ENCODE data around the gene MAML3.
A peak's percentile ranks its signal among the peaks of the same experiment; 100 is the strongest.

Gene MAML3

DNA sequence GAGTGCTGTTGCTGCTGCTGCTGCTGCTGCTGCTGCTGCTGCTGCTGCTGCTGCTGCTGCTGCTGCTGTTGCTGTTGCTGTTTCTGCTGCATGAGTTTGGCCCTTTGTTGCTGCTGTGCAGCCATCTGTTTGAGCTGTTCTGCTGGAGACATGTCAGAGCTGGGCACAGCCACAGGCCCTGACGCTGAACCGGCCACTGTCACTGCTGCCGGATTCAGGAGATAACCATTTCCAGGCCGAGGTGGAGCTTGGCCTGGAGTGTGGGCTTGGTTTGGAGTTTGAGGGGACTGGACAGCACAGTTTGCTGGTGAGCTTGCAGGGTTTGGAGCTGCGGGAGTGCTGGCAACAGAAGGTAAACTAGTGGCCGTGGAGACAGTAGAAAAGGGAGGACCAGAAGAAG, 264.1 kb downstream of the MAML3 start:
- Histone ChIP-seq H3K36me3 (ENCODE audit: insufficient read depth, low read length) (no peaks in the 10 kb centered on the region), H3K9ac (ENCODE audit: low read depth, low read length) (no peak overlapping the region), H3K9me3 (ENCODE audit: control insufficient read depth, insufficient read depth, low read length) (no peaks in the 10 kb centered on the region), H3K4me1 (ENCODE audit: insufficient read depth, low read length) (peaks cover 23% of the 10 kb centered on the region)

DNA sequence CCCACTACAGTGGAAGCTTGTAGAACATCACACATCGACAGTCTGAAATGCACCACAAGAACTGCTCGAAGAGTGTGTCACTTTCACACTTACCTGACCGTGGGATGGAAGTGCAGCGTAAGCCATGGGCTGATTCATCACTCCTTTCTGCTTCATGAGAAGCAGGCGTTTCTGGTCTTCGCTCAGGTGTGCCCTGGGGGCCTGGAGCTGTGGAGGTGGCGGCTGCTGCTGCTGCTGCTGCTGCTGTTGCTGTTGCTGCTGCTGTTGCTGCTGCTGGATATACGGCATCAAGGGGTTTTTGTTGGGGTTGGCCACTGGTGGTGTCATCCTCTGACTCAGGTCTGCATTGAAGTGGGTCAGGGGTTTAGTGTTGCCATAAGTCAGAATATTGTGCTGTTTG, 264.7 kb downstream of the MAML3 start:
- Histone ChIP-seq H3K9me3 (ENCODE audit: control insufficient read depth, insufficient read depth, low read length) (no peaks in the 10 kb centered on the region), H3K4me1 (ENCODE audit: insufficient read depth, low read length) (peaks cover 23% of the 10 kb centered on the region), H3K36me3 (ENCODE audit: insufficient read depth, low read length) (no peaks in the 10 kb centered on the region), H3K9ac (ENCODE audit: low read depth, low read length) (no peak overlapping the region)

DNA sequence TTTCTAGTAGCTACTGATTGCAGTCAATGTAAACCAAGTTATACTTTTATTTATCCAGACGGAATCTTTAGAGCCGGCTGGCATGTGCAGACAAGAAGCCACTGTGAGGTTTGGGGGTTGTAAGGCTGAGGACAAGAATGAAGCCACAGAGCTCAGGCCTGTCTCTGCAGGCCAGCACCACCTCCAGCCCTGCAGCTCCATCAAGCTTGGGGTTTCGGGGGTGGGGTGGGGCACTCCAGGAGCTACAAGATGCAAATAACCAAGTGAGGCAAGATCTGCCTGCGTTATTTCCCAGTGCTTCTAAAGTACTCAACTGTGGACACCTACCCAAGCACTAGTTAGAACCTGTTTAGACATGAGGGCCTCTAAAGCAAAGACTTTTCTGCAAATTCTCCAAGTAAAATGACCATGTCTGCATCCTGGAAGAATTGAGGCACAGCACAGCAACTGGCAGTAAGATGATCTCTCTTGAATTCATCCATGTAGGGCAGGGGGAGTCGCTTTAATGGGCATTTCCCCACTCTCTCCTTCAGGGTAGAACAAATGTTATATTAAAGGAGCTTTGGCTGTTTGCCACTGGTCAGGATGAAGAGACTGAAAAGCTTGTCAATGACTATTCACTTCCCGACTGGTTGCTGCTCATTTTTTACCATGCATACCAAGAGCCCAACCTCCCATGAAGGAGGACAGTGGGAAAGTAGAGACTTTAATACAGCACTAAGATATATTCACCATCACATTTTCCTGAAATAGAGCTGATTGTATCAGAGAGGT, 265.8 kb downstream of the MAML3 start:
- H3K9ac ChIP-seq (ENCODE audit: low read depth, low read length), result no peak overlapping the region
- no peaks in the 10 kb centered on the region for H3K36me3 ChIP-seq (ENCODE audit: insufficient read depth, low read length)
- H3K9me3 ChIP-seq (ENCODE audit: control insufficient read depth, insufficient read depth, low read length), result no peaks in the 10 kb centered on the region
- H3K4me1 ChIP-seq (ENCODE audit: insufficient read depth, low read length), result peaks cover 18% of the 10 kb centered on the region

DNA sequence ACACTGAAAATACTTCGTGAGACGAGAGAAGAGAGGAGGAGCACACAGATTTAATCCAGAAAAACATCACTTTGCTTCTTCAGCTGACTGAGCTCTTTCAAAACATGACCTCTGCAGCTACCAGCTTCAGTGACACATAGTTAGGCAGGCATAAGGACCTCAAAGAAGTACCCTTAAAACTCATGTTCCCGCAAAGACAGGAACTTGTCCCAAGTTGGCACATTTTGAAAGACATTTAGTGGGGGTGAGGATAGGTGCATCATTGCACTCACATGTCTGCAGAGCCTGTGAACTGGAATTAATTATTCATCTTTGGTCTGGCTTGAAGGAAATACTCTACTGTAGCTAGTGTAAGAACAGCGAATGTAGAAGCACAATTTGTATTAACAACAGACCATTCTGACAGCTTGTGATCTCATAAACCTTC, 266.6 kb downstream of the MAML3 start:
- Histone ChIP-seq H3K36me3 (ENCODE audit: insufficient read depth, low read length) (no peaks in the 10 kb centered on the region), H3K9me3 (ENCODE audit: control insufficient read depth, insufficient read depth, low read length) (no peaks in the 10 kb centered on the region), H3K4me1 (ENCODE audit: insufficient read depth, low read length) (peaks cover 14% of the 10 kb centered on the region), H3K9ac (ENCODE audit: low read depth, low read length) (no peak overlapping the region)

DNA sequence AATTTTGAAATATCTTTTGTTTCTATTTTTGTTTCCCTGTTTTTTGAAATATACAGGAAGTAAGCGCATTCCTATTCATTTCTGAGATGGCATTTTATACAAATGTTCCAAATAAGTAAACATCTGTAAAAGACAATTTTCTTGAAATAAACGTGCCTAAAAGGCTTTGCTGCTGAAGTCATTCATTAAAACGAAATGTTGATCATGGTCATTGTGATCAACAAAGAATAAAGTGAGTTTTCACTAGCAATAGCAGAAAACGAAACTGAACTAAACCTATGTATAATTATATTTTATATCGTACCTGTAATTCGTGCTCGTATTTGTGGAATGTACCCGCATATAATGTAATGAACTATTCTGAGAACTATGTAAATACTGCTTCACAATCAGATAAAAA, 267.2 kb downstream of the MAML3 start:
- Histone ChIP-seq H3K9me3 (ENCODE audit: control insufficient read depth, insufficient read depth, low read length) (no peaks in the 10 kb centered on the region), H3K36me3 (ENCODE audit: insufficient read depth, low read length) (no peaks in the 10 kb centered on the region), H3K4me1 (ENCODE audit: insufficient read depth, low read length) (peaks cover 14% of the 10 kb centered on the region), H3K9ac (ENCODE audit: low read depth, low read length) (no peak overlapping the region)

DNA sequence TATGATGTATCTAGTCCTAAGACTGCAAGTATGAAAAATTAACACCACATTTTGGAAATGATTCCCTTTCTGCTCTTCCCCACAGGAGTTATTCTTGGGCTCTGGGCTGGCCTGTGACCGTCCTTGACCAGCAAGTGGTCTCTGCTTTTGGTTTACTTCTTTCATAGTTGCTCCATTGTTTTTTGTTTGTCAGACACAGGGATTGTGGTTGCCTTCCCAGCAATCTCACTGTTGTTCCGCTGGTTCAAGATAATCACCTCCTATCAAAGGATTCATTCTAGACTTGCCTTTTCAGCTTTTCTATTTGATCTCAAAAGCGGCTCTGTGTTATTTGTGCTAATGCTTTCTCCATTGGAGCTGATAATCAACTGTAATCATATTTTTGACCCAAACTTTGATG, 269.5 kb downstream of the MAML3 start:
- no peaks in the 10 kb centered on the region for H3K36me3 ChIP-seq (ENCODE audit: insufficient read depth, low read length)
- peaks cover 14% of the 10 kb centered on the region for H3K4me1 ChIP-seq (ENCODE audit: insufficient read depth, low read length)
- no peak overlapping the region for H3K9ac ChIP-seq (ENCODE audit: low read depth, low read length)
- no peaks in the 10 kb centered on the region for H3K9me3 ChIP-seq (ENCODE audit: control insufficient read depth, insufficient read depth, low read length)

DNA sequence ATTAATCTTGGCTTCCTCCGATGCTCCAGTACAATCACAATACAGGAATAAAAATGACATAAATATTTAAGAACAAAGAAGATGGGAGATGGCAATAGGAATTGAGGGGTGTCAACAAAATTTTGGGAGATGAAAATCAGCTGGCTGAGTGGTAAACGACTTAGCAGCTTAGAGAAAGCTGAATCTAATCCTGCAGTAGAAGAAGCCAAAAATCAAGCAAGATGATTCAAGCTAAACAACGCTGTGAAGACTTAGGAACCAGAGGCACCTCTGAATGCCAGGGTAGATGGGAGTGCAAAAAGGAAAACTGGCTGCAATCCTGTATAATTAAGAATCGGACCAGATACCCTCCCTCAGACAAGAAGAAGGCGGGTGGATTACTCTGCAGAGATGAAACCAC, 273.1 kb downstream of the MAML3 start:
- Histone ChIP-seq H3K9me3 (ENCODE audit: control insufficient read depth, insufficient read depth, low read length) (no peaks in the 10 kb centered on the region), H3K4me1 (ENCODE audit: insufficient read depth, low read length) (peaks cover 12% of the 10 kb centered on the region), H3K36me3 (ENCODE audit: insufficient read depth, low read length) (no peaks in the 10 kb centered on the region), H3K9ac (ENCODE audit: low read depth, low read length) (no peak overlapping the region)

DNA sequence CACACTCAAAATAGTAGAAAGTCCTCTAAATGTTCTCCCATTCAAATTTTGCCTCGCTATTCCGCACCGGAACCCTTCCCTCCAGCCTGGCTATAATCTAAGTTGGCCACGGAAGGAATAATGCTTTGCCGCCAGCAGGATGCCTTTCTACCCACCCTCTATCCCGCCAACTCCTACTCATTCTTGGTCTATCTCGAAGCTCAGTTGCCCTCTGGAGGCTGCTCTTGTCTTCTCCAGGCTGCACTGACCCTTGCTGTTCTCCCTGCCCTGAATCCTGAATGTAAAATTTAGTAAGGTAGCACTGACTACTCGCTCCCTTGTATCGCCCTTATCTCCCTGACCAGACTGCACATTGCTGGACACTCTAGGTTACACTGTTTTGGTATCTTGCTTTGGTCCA, 275.9 kb downstream of the MAML3 start:
- H3K36me3 ChIP-seq (ENCODE audit: insufficient read depth, low read length), result no peaks in the 10 kb centered on the region; the same call in 1 of the 2 replicates
- H3K9me3 ChIP-seq (ENCODE audit: control insufficient read depth, insufficient read depth, low read length), result 0 out of 2 replicates have a peak, but pooled peaks cover 4% of the 10 kb centered on the region
- no peak overlapping the region for H3K9ac ChIP-seq (ENCODE audit: low read depth, low read length)
- peaks cover 20% of the 10 kb centered on the region for H3K4me1 ChIP-seq (ENCODE audit: insufficient read depth, low read length)

DNA sequence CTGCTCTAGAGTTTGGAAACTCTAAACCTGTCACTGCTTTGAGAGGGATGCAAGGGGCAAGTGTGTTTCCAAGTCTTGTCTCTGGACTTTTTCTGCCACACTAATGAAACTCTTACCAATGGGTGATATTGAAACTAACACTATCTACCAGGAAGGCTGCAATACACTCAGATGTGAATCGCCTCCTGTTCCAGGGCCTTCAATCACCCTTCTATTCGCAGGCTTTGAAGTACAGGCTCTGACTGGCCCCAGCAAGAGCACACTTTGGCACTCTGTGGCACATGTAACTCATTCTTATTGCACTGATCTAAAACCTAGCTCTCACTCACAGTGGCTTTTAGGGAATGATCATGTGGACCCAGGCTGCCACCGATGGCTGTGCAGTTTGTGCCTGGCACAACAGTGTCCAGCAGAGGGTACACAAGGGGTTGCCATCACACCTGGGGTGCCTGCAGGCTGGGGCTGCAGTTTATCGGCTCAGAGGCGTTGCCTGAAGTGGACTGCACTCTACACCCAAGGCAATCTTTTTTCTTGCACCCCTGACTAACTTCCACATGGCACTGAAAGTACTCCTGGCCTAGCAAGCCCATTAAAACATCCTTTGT, 277.5 kb downstream of the MAML3 start:
- H3K4me1 ChIP-seq (ENCODE audit: insufficient read depth, low read length), result peaks cover 20% of the 10 kb centered on the region
- no peak overlapping the region for H3K9ac ChIP-seq (ENCODE audit: low read depth, low read length)
- no peaks in the 10 kb centered on the region; the same call in 1 of the 2 replicates for H3K36me3 ChIP-seq (ENCODE audit: insufficient read depth, low read length)
- H3K9me3 ChIP-seq (ENCODE audit: control insufficient read depth, insufficient read depth, low read length), result 0 out of 2 replicates have a peak, but pooled peaks cover 4% of the 10 kb centered on the region

DNA sequence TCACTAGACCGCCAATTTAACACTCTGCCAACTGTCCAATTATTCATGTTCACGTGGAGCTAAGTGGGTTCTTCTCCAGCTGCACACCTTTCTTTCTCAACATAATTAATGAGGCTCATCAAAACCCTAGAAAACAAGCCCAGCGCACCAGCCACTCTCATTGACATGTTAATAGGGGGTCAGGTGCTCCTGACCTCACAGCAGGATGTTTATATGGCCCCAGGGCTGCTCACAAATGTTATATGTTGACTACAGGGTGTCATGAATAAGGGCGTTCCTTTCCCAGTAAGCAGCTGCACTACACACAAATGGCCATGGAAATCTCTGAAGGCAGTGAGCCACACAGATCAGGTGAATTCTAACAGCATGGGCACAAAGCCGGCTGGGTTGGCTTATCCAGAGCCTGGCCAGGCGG, 278.6 kb downstream of the MAML3 start:
- Histone ChIP-seq H3K36me3 (ENCODE audit: insufficient read depth, low read length) (no peaks in the 10 kb centered on the region; the same call in 1 of the 2 replicates), H3K4me1 (ENCODE audit: insufficient read depth, low read length) (peaks cover 20% of the 10 kb centered on the region), H3K9ac (ENCODE audit: low read depth, low read length) (peak overlapping the region; percentile 19; the same call in 1 of the 2 replicates), H3K9me3 (ENCODE audit: control insufficient read depth, insufficient read depth, low read length) (0 out of 2 replicates have a peak, but pooled peaks cover 4% of the 10 kb centered on the region)

DNA sequence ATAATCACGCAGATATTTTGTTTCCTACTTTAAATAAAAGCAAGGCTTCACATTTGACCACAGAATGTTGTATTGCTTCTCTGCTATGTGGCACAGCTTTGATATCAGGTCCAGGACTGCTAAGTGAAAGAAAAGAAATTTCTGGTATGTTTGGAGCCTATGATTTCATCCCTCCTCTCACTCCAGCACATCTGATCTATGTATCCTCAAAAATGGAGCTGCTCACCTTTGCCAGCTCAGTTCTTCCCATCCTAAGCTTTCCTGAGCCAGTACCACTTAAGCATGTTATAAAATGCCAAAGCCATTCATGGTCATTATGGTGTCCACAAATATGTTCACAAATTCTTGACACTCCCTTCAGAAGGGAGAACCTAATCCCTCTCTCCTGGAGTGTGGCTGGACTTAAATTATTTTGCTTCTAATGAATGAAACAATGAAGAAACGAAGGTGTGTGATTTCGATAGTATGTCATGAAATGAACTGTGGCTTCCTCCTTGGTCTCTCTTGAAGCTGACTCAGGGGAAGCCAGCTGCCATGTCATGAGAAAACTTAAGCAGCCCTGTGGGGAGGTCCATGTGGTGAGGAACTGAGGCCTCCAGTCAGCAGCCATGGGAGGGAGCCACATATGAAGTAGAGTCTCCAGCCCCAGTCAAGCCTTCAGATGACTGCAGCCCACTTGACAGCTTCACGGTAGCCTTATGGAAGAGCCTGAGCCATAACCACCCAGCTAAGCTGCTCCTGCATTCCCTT, 280.7 kb downstream of the MAML3 start:
- no peaks in the 10 kb centered on the region; the same call in 1 of the 2 replicates for H3K36me3 ChIP-seq (ENCODE audit: insufficient read depth, low read length)
- H3K4me1 ChIP-seq (ENCODE audit: insufficient read depth, low read length), result peaks cover 20% of the 10 kb centered on the region
- 0 out of 2 replicates have a peak, but pooled peaks cover 4% of the 10 kb centered on the region for H3K9me3 ChIP-seq (ENCODE audit: control insufficient read depth, insufficient read depth, low read length)
- H3K9ac ChIP-seq (ENCODE audit: low read depth, low read length), result no peak overlapping the region

DNA sequence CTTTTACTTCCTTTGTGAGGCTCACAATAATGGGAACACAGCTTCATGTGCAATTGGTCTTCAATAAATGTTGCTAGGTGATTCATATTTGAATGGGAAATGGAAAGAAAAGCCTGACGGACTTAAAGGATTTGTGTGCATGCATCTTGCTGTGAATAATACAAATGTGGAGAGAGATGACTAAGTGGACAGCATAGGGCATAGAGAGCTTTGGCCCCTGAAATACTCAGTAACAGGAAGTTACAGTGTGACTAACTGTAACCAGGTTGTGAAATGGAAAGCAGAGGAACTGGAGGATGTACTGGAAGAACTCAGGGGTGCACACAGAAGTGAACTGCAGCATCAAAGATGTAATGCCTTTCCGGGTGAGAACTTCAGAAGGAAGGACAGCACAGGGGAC, 281.7 kb downstream of the MAML3 start:
- 0 out of 2 replicates have a peak, but pooled peaks cover 4% of the 10 kb centered on the region for H3K9me3 ChIP-seq (ENCODE audit: control insufficient read depth, insufficient read depth, low read length)
- H3K4me1 ChIP-seq (ENCODE audit: insufficient read depth, low read length), result peaks cover 20% of the 10 kb centered on the region
- H3K36me3 ChIP-seq (ENCODE audit: insufficient read depth, low read length), result no peaks in the 10 kb centered on the region; the same call in 1 of the 2 replicates
- H3K9ac ChIP-seq (ENCODE audit: low read depth, low read length), result no peak overlapping the region

DNA sequence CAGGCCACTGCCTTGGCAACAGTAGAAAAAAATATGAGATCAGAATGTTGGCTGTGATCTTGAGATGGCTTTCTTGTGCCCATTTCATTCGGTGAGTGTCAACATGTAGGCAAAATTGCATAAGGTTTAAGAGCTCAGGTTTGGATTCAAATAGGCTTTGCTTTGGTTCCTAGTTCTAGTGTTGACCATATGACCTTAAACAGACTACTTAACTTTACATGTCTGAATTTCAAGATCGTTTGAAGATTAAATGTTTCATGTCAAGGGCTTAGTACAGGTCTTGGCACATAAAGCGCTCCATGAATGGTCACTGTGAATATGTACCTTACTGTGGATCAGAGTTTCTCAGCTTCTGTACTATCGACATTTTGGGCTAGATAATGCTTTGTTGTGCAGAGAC, 284.2 kb downstream of the MAML3 start:
- 0 out of 2 replicates have a peak, but pooled peaks cover 4% of the 10 kb centered on the region for H3K9me3 ChIP-seq (ENCODE audit: control insufficient read depth, insufficient read depth, low read length)
- H3K9ac ChIP-seq (ENCODE audit: low read depth, low read length), result no peak overlapping the region
- H3K4me1 ChIP-seq (ENCODE audit: insufficient read depth, low read length), result no peaks in the 10 kb centered on the region; the same call in 1 of the 2 replicates
- no peaks in the 10 kb centered on the region for H3K36me3 ChIP-seq (ENCODE audit: insufficient read depth, low read length)

DNA sequence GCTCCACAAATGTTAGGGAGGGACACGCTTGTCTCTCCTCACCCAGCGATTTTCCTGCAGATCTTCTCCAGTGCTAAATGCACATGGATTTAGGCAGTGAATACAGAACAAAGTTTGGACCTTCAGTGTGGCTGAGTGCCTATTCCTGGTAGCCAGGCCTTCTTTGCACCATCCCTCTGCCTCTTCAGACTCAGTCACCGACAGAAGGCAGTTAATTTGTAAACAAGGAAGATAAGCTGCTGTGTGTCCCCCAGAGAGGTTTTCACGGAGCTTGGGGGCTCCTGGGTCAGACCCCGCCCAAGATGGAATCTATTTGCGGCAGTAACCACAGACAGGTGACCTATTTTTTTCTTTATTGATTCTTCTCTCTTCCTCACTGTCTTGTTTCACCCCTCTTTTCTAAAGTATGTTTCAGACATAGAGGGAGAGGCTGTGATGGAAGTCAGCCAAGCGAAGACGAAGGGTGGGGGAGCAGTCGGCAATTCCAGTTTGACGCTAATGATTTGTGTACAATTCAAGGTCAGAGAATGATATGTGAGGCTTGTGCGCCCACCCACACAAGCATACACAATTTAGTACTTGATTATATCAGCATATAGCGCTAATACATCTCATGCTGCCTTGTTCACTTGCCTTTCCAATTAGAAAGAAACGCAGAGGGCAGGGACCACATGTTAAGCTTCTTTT, 287.6 kb downstream of the MAML3 start:
- H3K9ac ChIP-seq (ENCODE audit: low read depth, low read length), result no peak overlapping the region
- no peaks in the 10 kb centered on the region for H3K9me3 ChIP-seq (ENCODE audit: control insufficient read depth, insufficient read depth, low read length)
- H3K36me3 ChIP-seq (ENCODE audit: insufficient read depth, low read length), result no peaks in the 10 kb centered on the region
- H3K4me1 ChIP-seq (ENCODE audit: insufficient read depth, low read length), result no peaks in the 10 kb centered on the region
